SK-N-SH (cell line): ENCODE data around the gene SNCA. TPM values are rescaled to one million over a fixed set of nuclear protein-coding genes. Genes with fewer than 3 reads are reported as not detected.

ENCODE experiments used
- CTCF ChIA-PET: fragments of 300-600, 350-600 bp; formaldehyde crosslinking; extraction: SDS; loops from one replicate; lab custom pipeline; 2021; lab: Yijun Ruan, JAX
- POLR2A ChIA-PET: fragments of 350-600 bp; sonication (Branson Sonifier 250); formaldehyde crosslinking; extraction: SDS; loops from one replicate; lab custom pipeline; 2020; ENCODE audit warnings: antibody characterized with exemption, inconsistent platforms; lab: Yijun Ruan, JAX
- DNase-seq: peaks from one replicate; pipeline ENCODE4 v3.0.0; 2012
- H2AFZ ChIP-seq: fragments of 200-600 bp; sonication (generic); 2 replicates; pipeline ENCODE4 v1.8.1; 2016; ENCODE audit warnings: antibody characterized with exemption, mild to moderate bottlenecking, low read depth
- H3F3A ChIP-seq: fragments of 200-600 bp; sonication (generic); replicated peaks from 2 replicates; pipeline ENCODE3; 2016; ENCODE audit warnings: antibody characterized with exemption, mild to moderate bottlenecking; ENCODE audit not compliant: insufficient read depth
- H3K27ac ChIP-seq, 2 experiments: fragments of 200-500 bp in 1 of 2; fragments of 200-600 bp in 1 of 2; sonication (Bioruptor generic) in 1 of 2; sonication (generic), shearing (Covaris generic) in 1 of 2; 2 replicates each; pipeline versions ENCODE4 v1.5.1 to v1.6.1; 2014 to 2016; ENCODE audit warnings: low read depth in 2 of 2, inconsistent platforms in 1 of 2, low read length in 1 of 2, mild to moderate bottlenecking in 1 of 2, mixed read lengths in 1 of 2
- H3K27me3 ChIP-seq: fragments of 200-600 bp; sonication (generic), shearing (Covaris generic); 2 replicates; pipeline ENCODE4 v1.6.1; 2016; ENCODE audit warnings: mixed run types; ENCODE audit not compliant: insufficient read depth
- H3K36me3 ChIP-seq, 2 experiments: fragments of 200-500 bp in 1 of 2; fragments of 200-600 bp in 1 of 2; sonication (Bioruptor generic) in 1 of 2; sonication (generic) in 1 of 2; replicated peaks in 1 of 2; 2 replicates each; pipeline versions ENCODE3 to v1.5.1; 2014 to 2016; ENCODE audit warnings: low read length in 1 of 2, mild to moderate bottlenecking in 1 of 2; ENCODE audit not compliant: insufficient read depth in 2 of 2, control insufficient read depth in 1 of 2
- H3K4me1 ChIP-seq, 2 experiments: fragments of 200-500 bp in 1 of 2; fragments of 200-600 bp in 1 of 2; sonication (Bioruptor generic) in 1 of 2; sonication (generic), shearing (Covaris generic) in 1 of 2; 2 replicates each; pipeline versions ENCODE4 v1.5.1 to v1.6.1; 2014 to 2016; ENCODE audit warnings: low read depth in 1 of 2, low read length in 1 of 2, mixed run types in 1 of 2; ENCODE audit not compliant: insufficient read depth in 2 of 2, control insufficient read depth in 1 of 2
- H3K4me2 ChIP-seq: fragments of 200-600 bp; sonication (generic), shearing (Covaris generic); 2 replicates; pipeline ENCODE4 v1.6.1; 2017; ENCODE audit warnings: mixed run types
- H3K4me3 ChIP-seq, 2 experiments: fragments of 200-500 bp in 1 of 2; fragments of 200-600 bp in 1 of 2; sonication (Bioruptor generic) in 1 of 2; sonication (generic), shearing (Covaris generic) in 1 of 2; 2 replicates each; pipeline versions ENCODE4 v1.5.1 to v1.8.1; 2014 to 2016; ENCODE audit warnings: low read depth in 2 of 2, inconsistent platforms in 1 of 2, low read length in 1 of 2, mild to moderate bottlenecking in 1 of 2, mixed read lengths in 1 of 2, moderate library complexity in 1 of 2
- H3K79me2 ChIP-seq: fragments of 200-600 bp; sonication (generic); 2 replicates; pipeline ENCODE4 v1.8.1; 2017; ENCODE audit warnings: mild to moderate bottlenecking; ENCODE audit not compliant: insufficient read depth
- H3K9ac ChIP-seq: fragments of 200-600 bp; sonication (generic); 2 replicates; pipeline ENCODE4 v1.6.1; 2017; ENCODE audit warnings: mixed run types
- H3K9me2 ChIP-seq: fragments of 200-600 bp; sonication (generic); 2 replicates; pipeline ENCODE4 v1.6.1; 2017; ENCODE audit warnings: mixed run types
- H3K9me3 ChIP-seq: fragments of 200-600 bp; sonication (generic); 2 replicates; pipeline ENCODE4 v1.6.1; 2017; ENCODE audit warnings: mixed run types, mild to moderate bottlenecking, moderate library complexity
- H4K20me1 ChIP-seq: fragments of 200-600 bp; sonication (generic); 2 replicates; pipeline ENCODE4 v1.6.1; 2017; ENCODE audit warnings: mild to moderate bottlenecking, mixed run types; ENCODE audit not compliant: insufficient read depth
- EP300 ChIP-seq, 2 experiments: IDR thresholded peaks; 2 replicates each; pipeline versions ENCODE4 v1.4.0 to v1.6.1; 2012; ENCODE audit warnings: borderline replicate concordance in 1 of 2, low read depth in 1 of 2, low read length in 1 of 2
- EZH2phosphoT487 ChIP-seq: fragments of 200-600 bp; sonication (generic); IDR thresholded peaks from 2 replicates; pipeline ENCODE4 v1.6.1; 2017; ENCODE audit warnings: low read depth, mixed run types, mild to moderate bottlenecking, antibody characterized with exemption, moderate library complexity, borderline replicate concordance
- FOXJ3 ChIP-seq: sonication (generic); formaldehyde crosslinking; IDR thresholded peaks from 2 replicates; pipeline ENCODE4 v1.5.1; 2020; ENCODE audit warnings: mild to moderate bottlenecking, missing genetic modification reagents
- FOXM1 ChIP-seq: IDR thresholded peaks from 2 replicates; pipeline ENCODE4 v1.4.0; 2012; ENCODE audit warnings: low read depth, mild to moderate bottlenecking
- GATA2 ChIP-seq: sonication (generic); formaldehyde crosslinking; IDR thresholded peaks from 2 replicates; pipeline ENCODE4 v1.5.0; 2020; ENCODE audit warnings: mild to moderate bottlenecking, missing genetic modification reagents
- JUND ChIP-seq: IDR thresholded peaks from 2 replicates; pipeline ENCODE4 v1.4.0; 2012
- MAX ChIP-seq: IDR thresholded peaks from 2 replicates; pipeline ENCODE4 v1.4.0; 2012; ENCODE audit warnings: low read depth
- MEF2A ChIP-seq: IDR thresholded peaks from 2 replicates; pipeline ENCODE4 v1.4.0; 2012; ENCODE audit warnings: low read depth, borderline replicate concordance
- NRF1 ChIP-seq: IDR thresholded peaks from 2 replicates; pipeline ENCODE4 v1.6.1; 2012; ENCODE audit warnings: low read depth, mild to moderate bottlenecking, low read length
- RAD21 ChIP-seq: IDR thresholded peaks from 2 replicates; pipeline ENCODE4 v1.6.1; 2012; ENCODE audit warnings: mild to moderate bottlenecking, low read length
- RXRA ChIP-seq: IDR thresholded peaks from 2 replicates; pipeline ENCODE4 v1.4.0; 2012; ENCODE audit warnings: low read depth, mild to moderate bottlenecking, borderline replicate concordance
- SIN3A ChIP-seq: IDR thresholded peaks from 2 replicates; pipeline ENCODE4 v1.6.1; 2012; ENCODE audit warnings: low read depth, mild to moderate bottlenecking, low read length, moderate library complexity, borderline replicate concordance
- SMC3 ChIP-seq: IDR thresholded peaks from 2 replicates; pipeline ENCODE4 v1.6.1; 2012; ENCODE audit warnings: low read depth, low read length, improper control_type of control experiment
- TAF1 ChIP-seq: IDR thresholded peaks from 2 replicates; pipeline ENCODE4 v1.6.1; 2012; ENCODE audit warnings: low read depth, mild to moderate bottlenecking, low read length, moderate library complexity, borderline replicate concordance
- USF1 ChIP-seq: IDR thresholded peaks from 2 replicates; pipeline ENCODE4 v1.4.0; 2012; ENCODE audit warnings: low read depth, borderline replicate concordance
- YY1 ChIP-seq: IDR thresholded peaks from 2 replicates; pipeline ENCODE4 v1.4.0; 2012; ENCODE audit warnings: low read depth, mild to moderate bottlenecking
- WGBS: methylation state at CpG from one replicate; pipeline ENCODE4 v1.1.6; 2017; ENCODE audit warnings: low lambda C conversion rate; 5-methylcytosine and 5-hydroxymethylcytosine counted together
- polyA plus RNA-seq, 3 experiments: library from polyadenylated mRNA; depleted of rRNA; stranded (reverse); fragments of >200 nt; gene quantifications; 2 replicates each; pipeline ENCODE4 v1.2.3, GENCODE V29; 2012
- TF ChIP-seq, protein P1 (sequence below): fragments of 200-600 bp; sonication (generic); IDR thresholded peaks from 2 replicates; pipeline ENCODE4 v1.6.1; 2017; ENCODE audit warnings: antibody characterized with exemption, mild to moderate bottlenecking, moderate library complexity

The SNCA gene
- polyA plus RNA-seq, 1 of the 3 experiments (the other 2 are of a cell fraction): 12.9 TPM

DNA sequence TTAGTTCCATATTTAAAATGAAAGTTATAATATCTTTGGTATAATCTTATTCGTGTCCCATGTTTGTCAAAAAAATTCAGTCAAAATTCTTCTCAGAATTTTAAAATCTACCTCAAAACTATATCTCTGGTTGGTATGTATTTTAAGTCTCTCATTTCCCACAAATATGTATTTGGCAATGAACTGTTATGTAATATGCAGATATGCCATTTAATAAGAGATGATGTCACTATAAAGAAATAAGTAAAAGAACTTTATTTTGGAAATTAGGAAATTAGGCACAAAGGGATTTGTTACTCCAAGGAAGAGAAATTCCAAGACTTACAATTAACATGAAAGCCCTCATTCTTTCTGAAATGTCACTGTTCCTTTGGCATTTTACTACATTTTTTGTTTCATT lies 15.3 kb downstream of the SNCA start:
- ChIA-PET POLR2A (no interaction called here), CTCF (no interaction called here)
- DNase-seq: no peak
- H3K79me2 ChIP-seq: no peaks in the 10 kb centered on the region
- no peak overlapping the region for H3K9ac ChIP-seq
- peaks cover 0 to 5% of the 10 kb centered on the region in 2 experiments; a peak in 1 of 4 replicates for H3K4me1 ChIP-seq
- H3K27me3 ChIP-seq: no peaks in the 10 kb centered on the region
- TF ChIP-seq MAX: no peak
- no peak for TF ChIP-seq SIN3A
- no peak for TF ChIP-seq JUND
- no peak for TF ChIP-seq TAF1
- TF ChIP-seq RXRA: no peak
- H3K9me3 ChIP-seq: no peaks in the 10 kb centered on the region
- no peak overlapping the region for H3K4me2 ChIP-seq
- H3K4me3 ChIP-seq: no peak overlapping the region
- no peaks in the 10 kb centered on the region for H4K20me1 ChIP-seq
- no peak overlapping the region for H2AFZ ChIP-seq
- peaks cover 7% of the 10 kb centered on the region for H3F3A ChIP-seq
- H3K27ac ChIP-seq: no peak overlapping the region
- WGBS: 77% methylated on average over 1 of the region's 1 CpG
- H3K36me3 ChIP-seq: peaks cover 0 to 3% of the 10 kb centered on the region in 2 experiments
- H3K9me2 ChIP-seq: no peaks in the 10 kb centered on the region

DNA sequence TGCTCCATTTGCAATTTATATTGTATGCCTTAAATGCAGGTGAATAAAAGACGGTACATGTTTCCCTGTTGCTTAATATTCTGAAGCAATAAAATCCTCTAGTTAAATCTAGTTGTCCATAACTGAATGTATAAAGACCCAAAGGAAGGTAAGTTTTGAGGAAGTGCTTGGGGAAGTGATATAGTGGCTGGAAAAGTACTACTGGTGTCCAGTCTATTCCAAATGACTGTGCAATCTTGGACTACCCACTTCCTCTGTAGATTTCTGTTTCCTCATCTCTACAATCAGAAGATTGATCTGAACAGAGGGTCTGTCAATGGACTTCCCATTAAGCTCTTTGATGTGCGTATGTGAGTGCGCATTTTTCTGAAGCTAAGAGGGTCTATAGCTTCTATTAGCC lies 17.0 kb downstream of the SNCA start:
- Histone ChIP-seq H3K27me3 (no peaks in the 10 kb centered on the region), H3K4me1 (peaks cover 0 to 5% of the 10 kb centered on the region in 2 experiments; a peak in 1 of 4 replicates), H4K20me1 (no peaks in the 10 kb centered on the region), H3K27ac (no peak overlapping the region), H3K9ac (no peak overlapping the region), H3F3A (peaks cover 7% of the 10 kb centered on the region), H3K4me3 (no peak overlapping the region), H2AFZ (no peak overlapping the region), H3K9me3 (no peaks in the 10 kb centered on the region), H3K79me2 (no peaks in the 10 kb centered on the region), H3K36me3 (peaks cover 0 to 3% of the 10 kb centered on the region in 2 experiments), H3K4me2 (no peak overlapping the region), H3K9me2 (no peaks in the 10 kb centered on the region)
- WGBS: 72% methylated on average over 3 of the region's 3 CpGs
- no peak for DNase-seq
- ChIA-PET POLR2A (no interaction called here), CTCF (no interaction called here)
- TF ChIP-seq EZH2phosphoT487: no peak
- TF ChIP-seq, protein P1, sequence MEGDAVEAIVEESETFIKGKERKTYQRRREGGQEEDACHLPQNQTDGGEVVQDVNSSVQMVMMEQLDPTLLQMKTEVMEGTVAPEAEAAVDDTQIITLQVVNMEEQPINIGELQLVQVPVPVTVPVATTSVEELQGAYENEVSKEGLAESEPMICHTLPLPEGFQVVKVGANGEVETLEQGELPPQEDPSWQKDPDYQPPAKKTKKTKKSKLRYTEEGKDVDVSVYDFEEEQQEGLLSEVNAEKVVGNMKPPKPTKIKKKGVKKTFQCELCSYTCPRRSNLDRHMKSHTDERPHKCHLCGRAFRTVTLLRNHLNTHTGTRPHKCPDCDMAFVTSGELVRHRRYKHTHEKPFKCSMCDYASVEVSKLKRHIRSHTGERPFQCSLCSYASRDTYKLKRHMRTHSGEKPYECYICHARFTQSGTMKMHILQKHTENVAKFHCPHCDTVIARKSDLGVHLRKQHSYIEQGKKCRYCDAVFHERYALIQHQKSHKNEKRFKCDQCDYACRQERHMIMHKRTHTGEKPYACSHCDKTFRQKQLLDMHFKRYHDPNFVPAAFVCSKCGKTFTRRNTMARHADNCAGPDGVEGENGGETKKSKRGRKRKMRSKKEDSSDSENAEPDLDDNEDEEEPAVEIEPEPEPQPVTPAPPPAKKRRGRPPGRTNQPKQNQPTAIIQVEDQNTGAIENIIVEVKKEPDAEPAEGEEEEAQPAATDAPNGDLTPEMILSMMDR: no peak
- no peak for TF ChIP-seq YY1
- TF ChIP-seq JUND: no peak
- TF ChIP-seq EP300 (IDR thresholded peaks at IDR 0.05; ENCODE audit: borderline replicate concordance in 1 of 2, low read depth in 1 of 2, low read length in 1 of 2): no peak
- TF ChIP-seq SMC3: no peak
- TF ChIP-seq SIN3A: no peak
- TF ChIP-seq MEF2A: no peak
- no peak for TF ChIP-seq FOXM1
- no peak for TF ChIP-seq RAD21
- TF ChIP-seq USF1: no peak
- no peak for TF ChIP-seq MAX
- TF ChIP-seq TAF1: no peak
- no peak for TF ChIP-seq FOXJ3 (CRISPR knock-in tag)
- no peak for TF ChIP-seq GATA2 (CRISPR knock-in tag)
- TF ChIP-seq NRF1: no peak
